GM12864 (cell line): ENCODE results near the gene TTBK1.
"Not testable (repeated sequence)": the region's sequence is repeated elsewhere in the genome, so short reads cannot be mapped to it uniquely, and the experiment has no call there.

Experiments used
- DNase-seq: peaks from one replicate; pipeline ENCODE4 v3.0.0-alpha.2; 2011; ENCODE audit warnings: low read depth
- H3K4me3 ChIP-seq: 2 replicates; pipeline ENCODE4 v1.5.1; 2011; ENCODE audit warnings: mild to moderate bottlenecking, low read depth, low read length, control low read depth
- CTCF ChIP-seq: IDR thresholded peaks from 2 replicates; pipeline ENCODE4 v1.5.1; 2011; ENCODE audit warnings: low read depth, mild to moderate bottlenecking, moderate library complexity, low read length, control low read depth, inconsistent platforms; ENCODE audit errors: missing control alignments

The TTBK1 gene

GRCh38 chr6:43297644-43298564 lies 54.6 kb downstream of the TTBK1 start, which contains the start of gene SLC22A7:
Gene SLC22A7 (plus strand): TSS chr6:43298260. CDS start chr6:43298359, 99 bp downstream.
- no peak within 1 kb of the TSS for H3K4me3 ChIP-seq
- DNase-seq, result no peak
- no peak for TF ChIP-seq CTCF

GRCh38 chr6:43298565-43299337 lies 55.5 kb downstream of the TTBK1 start:
- H3K4me3 ChIP-seq, result no peak overlapping the region
- no peak for TF ChIP-seq CTCF
- DNase-seq, result no peak

GRCh38 chr6:43299338-43300293 lies 56.3 kb downstream of the TTBK1 start:
- no peak for TF ChIP-seq CTCF
- DNase-seq, result no peak
- H3K4me3 ChIP-seq, result no peak overlapping the region

- no peak for TF ChIP-seq CTCF
- no peak for DNase-seq
- H3K4me3 ChIP-seq, result no peak overlapping the region
These were observed 58.0 kb downstream of the TTBK1 start for GRCh38 chr6:43301081-43301870.

GRCh38 chr6:43302126-43302525 lies 58.8 kb downstream of the TTBK1 start:
- no peak for DNase-seq
- no peak overlapping the region for H3K4me3 ChIP-seq

GRCh38 chr6:43303006-43303405 lies 59.7 kb downstream of the TTBK1 start:
- not testable (repeated sequence) for DNase-seq, H3K4me3 ChIP-seq

More at GRCh38 chr6:43302126-43302525, 58.8 kb downstream of the TTBK1 start:
- no peak for TF ChIP-seq CTCF
